ENCODE data around the gene GNRHR. TPM values are rescaled to one million over a fixed set of nuclear protein-coding genes. Genes with fewer than 3 reads are reported as not detected.

The GNRHR gene
- polyA plus RNA-seq (2011; rRNA removed) (not detected in 2 replicates), polyA minus RNA-seq (2011; rRNA and poly(A)+ RNA removed) (not detected in 2 replicates)

GRCh38 chr4:67754288-67754687, at the start of gene GNRHR:
GNRHR (minus strand) TSS chr4:67754388; CDS start chr4:67754335, 53 bp downstream.
- H3K9me3 ChIP-seq (ENCODE audit: control insufficient read depth, insufficient read depth, low read length), result no peaks in the 10 kb centered on the region
- POLR2A ChIA-PET, result no interaction called here
- H3K27ac ChIP-seq (ENCODE audit: low read depth, low read length), result no peak within 1 kb of the TSS
- H3K27me3 ChIP-seq (ENCODE audit: control insufficient read depth, insufficient read depth, low read length), result no peaks in the 10 kb centered on the region
- TF ChIP-seq CTCF (IDR thresholded peaks at IDR 0.05; ENCODE audit: low read depth, low read length), result no peak
- no peak within 1 kb of the TSS for H3K4me3 ChIP-seq (ENCODE audit: low read depth, low read length)
- DNase-seq (ENCODE audit: low read depth, low spot score), result no peak
- CTCF ChIA-PET, result interaction anchor here (1.1 kb wide), 1 partner anchor 9 kb away, joined by 3 read pairs; no protein-coding TSS in a partner anchor

GRCh38 chr4:67796810-67797209, 42.6 kb upstream of the GNRHR start:
- CTCF ChIA-PET, result no interaction called here
- DNase-seq (ENCODE audit: low read depth, low spot score), result no peak

DNA sequence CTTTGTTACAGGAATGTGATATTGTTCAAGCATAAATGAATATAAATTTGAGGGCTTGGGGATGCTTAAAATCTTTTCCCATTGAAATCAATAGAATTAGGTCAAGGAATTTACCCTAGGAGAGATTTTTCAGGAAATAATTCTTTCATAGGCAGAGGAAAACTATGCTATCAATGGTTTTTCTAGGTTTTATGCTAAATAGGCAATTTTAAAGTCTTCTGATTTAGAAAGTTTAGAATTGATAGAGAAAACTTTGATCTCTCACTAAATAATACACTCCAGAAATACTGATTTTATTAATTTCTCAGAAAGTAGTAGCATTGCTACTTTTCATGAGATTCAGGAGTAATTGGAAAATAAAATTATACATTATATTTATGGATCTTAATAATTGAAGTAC, 36.5 kb upstream of the GNRHR start:
- POLR2A ChIA-PET, result no interaction called here
- CTCF ChIA-PET, result no interaction called here
- no peaks in the 10 kb centered on the region for H3K9me3 ChIP-seq (ENCODE audit: control insufficient read depth, insufficient read depth, low read length)
- H3K27ac ChIP-seq (ENCODE audit: low read depth, low read length), result no peak overlapping the region
- no peaks in the 10 kb centered on the region for H3K27me3 ChIP-seq (ENCODE audit: control insufficient read depth, insufficient read depth, low read length)
- no peak for DNase-seq (ENCODE audit: low read depth, low spot score)
- no peak overlapping the region for H3K4me3 ChIP-seq (ENCODE audit: low read depth, low read length)
- no peak for TF ChIP-seq CTCF (IDR thresholded peaks at IDR 0.05; ENCODE audit: low read depth, low read length)

More at GRCh38 chr4:67796810-67797209, 42.6 kb upstream of the GNRHR start:
- Histone ChIP-seq H3K4me3 (ENCODE audit: low read depth, low read length) (no peak overlapping the region), H3K27me3 (ENCODE audit: control insufficient read depth, insufficient read depth, low read length) (no peaks in the 10 kb centered on the region), H3K9me3 (ENCODE audit: control insufficient read depth, insufficient read depth, low read length) (no peaks in the 10 kb centered on the region), H3K27ac (ENCODE audit: low read depth, low read length) (no peak overlapping the region)
- POLR2A ChIA-PET, result no interaction called here
- TF ChIP-seq CTCF (IDR thresholded peaks at IDR 0.05; ENCODE audit: low read depth, low read length), result no peak

GRCh38 chr4:67787311-67787710, 33.1 kb upstream of the GNRHR start:
- POLR2A ChIA-PET, result no interaction called here
- TF ChIP-seq CTCF (IDR thresholded peaks at IDR 0.05; ENCODE audit: low read depth, low read length), result no peak
- Histone ChIP-seq H3K4me3 (ENCODE audit: low read depth, low read length) (no peak overlapping the region), H3K27me3 (ENCODE audit: control insufficient read depth, insufficient read depth, low read length) (no peaks in the 10 kb centered on the region), H3K9me3 (ENCODE audit: control insufficient read depth, insufficient read depth, low read length) (no peaks in the 10 kb centered on the region), H3K27ac (ENCODE audit: low read depth, low read length) (no peak overlapping the region)
- CTCF ChIA-PET, result no interaction called here
- no peak for DNase-seq (ENCODE audit: low read depth, low spot score)

DNA sequence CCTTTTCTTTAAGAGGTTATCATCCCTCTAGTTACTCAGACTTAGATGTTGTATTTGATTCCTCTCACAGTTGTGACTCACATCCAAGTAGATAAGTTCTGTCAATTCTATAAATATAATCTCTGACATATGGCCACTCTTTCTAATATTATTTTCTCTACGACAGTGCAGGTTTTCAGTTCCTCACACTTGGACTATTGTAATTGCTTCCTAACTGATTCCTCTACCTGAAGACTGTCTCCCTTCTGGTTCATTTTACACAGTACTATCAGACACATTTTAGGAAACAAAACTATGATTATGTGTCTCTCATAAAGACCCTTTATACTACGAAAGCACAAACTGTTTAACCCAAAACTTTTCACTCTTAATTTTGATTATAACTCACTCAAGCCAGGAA, 31.3 kb upstream of the GNRHR start:
- Histone ChIP-seq H3K4me3 (ENCODE audit: low read depth, low read length) (no peak overlapping the region), H3K9me3 (ENCODE audit: control insufficient read depth, insufficient read depth, low read length) (no peaks in the 10 kb centered on the region), H3K27ac (ENCODE audit: low read depth, low read length) (no peak overlapping the region), H3K27me3 (ENCODE audit: control insufficient read depth, insufficient read depth, low read length) (no peaks in the 10 kb centered on the region)
- TF ChIP-seq CTCF (IDR thresholded peaks at IDR 0.05; ENCODE audit: low read depth, low read length), result no peak
- DNase-seq (ENCODE audit: low read depth, low spot score), result no peak
- ChIA-PET POLR2A (no interaction called here), CTCF (no interaction called here)
